WTC11 (cell line): Measurements from ENCODE around the gene FCRLB.

Experiments used
- CTCF ChIP-seq: fragments of 200-600 bp; IDR thresholded peaks from 2 replicates; pipeline ENCODE4 v1.8.0; 2022; ENCODE audit warnings: antibody characterized with exemption
- TCF7 ChIP-seq: sonication (generic); formaldehyde crosslinking; IDR thresholded peaks from 2 replicates; pipeline ENCODE4 v1.8.0; 2022; ENCODE audit warnings: mild to moderate bottlenecking, low read depth, missing genetic modification reagents, moderate library complexity
- USF2 ChIP-seq: sonication (generic); formaldehyde crosslinking; IDR thresholded peaks from 2 replicates; pipeline ENCODE4 v1.8.1; 2023; ENCODE audit warnings: mild to moderate bottlenecking, missing genetic modification reagents, moderate library complexity
- ZMAT4 ChIP-seq: fragments of 250-450 bp; sonication (Bioruptor Pico); IDR thresholded peaks from 2 replicates; pipeline ENCODE4 v1.9.0; 2021; ENCODE audit warnings: mild to moderate bottlenecking
- ZNF512 ChIP-seq: sonication (generic); formaldehyde crosslinking; IDR thresholded peaks from 2 replicates; pipeline ENCODE4 v1.8.1; 2022; ENCODE audit warnings: missing genetic modification reagents, borderline replicate concordance

- TF ChIP-seq ZMAT4 (no peak), CTCF (no peak), TCF7 (CRISPR knock-in tag) (no peak), USF2 (CRISPR knock-in tag) (no peak), ZNF512 (CRISPR knock-in tag) (no peak)
These were observed 32.4 kb upstream of the FCRLB start for GRCh38 chr1:161688946-161689345.
